PC-3 (cell line): ENCODE results near the gene CENPB. TPM values are rescaled to one million over a fixed set of nuclear protein-coding genes. Genes with fewer than 3 reads are reported as not detected.

Source experiments
- ATAC-seq: fragments of 200-7000 bp; cut with Tn5 transposase; 2 replicates; pipeline ENCODE4 v1.9.1; 2020; ENCODE audit warnings: mild to moderate bottlenecking, moderate library complexity
- BruUV-seq: library from RNA; stranded (reverse); fragments of 400-500 nt; replicated peaks from 2 replicates; lab custom pipeline; 2021; lab: Mats Ljungman, UMichigan
- CTCF ChIA-PET: fragments of 300-600 bp; sonication (Branson Sonifier 250); formaldehyde crosslinking; loops from one replicate; lab custom pipeline; 2022; ENCODE audit warnings: antibody characterized with exemption; lab: Charles Lee
- POLR2A ChIA-PET: fragments of 300-600 bp; sonication (Branson Sonifier 250); formaldehyde crosslinking; loops from one replicate; lab custom pipeline; 2022; ENCODE audit warnings: antibody characterized with exemption; ENCODE audit not compliant: unreplicated experiment; lab: Charles Lee
- DNase-seq: peaks from one replicate; pipeline ENCODE4 v3.0.0-alpha.2; 2015
- H2AFZ ChIP-seq: fragments of 300-600 bp; sonication (generic); 2 replicates; pipeline ENCODE4 v1.6.0; 2016; ENCODE audit warnings: antibody characterized with exemption, low read length
- H3F3A ChIP-seq: fragments of 300-600 bp; sonication (generic); one replicate; pipeline ENCODE4 v1.6.0; 2017; ENCODE audit warnings: antibody characterized with exemption, low read length, control low read depth, mild to moderate bottlenecking; ENCODE audit not compliant: unreplicated experiment
- H3K27ac ChIP-seq: fragments of 300-600 bp; sonication (generic); 2 replicates; pipeline ENCODE4 v1.5.1; 2016; ENCODE audit warnings: mild to moderate bottlenecking, low read length
- H3K27me3 ChIP-seq: fragments of 300-600 bp; sonication (generic); 2 replicates; pipeline ENCODE4 v1.6.1; 2016; ENCODE audit warnings: low read length, mixed read lengths
- H3K36me3 ChIP-seq: fragments of 300-600 bp; sonication (generic); 2 replicates; pipeline ENCODE4 v1.6.1; 2016; ENCODE audit warnings: low read depth, mixed run types, low read length, mixed read lengths
- H3K4me1 ChIP-seq: fragments of 300-600 bp; sonication (generic); 2 replicates; pipeline ENCODE4 v1.5.1; 2016; ENCODE audit warnings: low read length; ENCODE audit not compliant: insufficient read depth
- H3K4me2 ChIP-seq: fragments of 300-600 bp; sonication (generic); 2 replicates; pipeline ENCODE4 v1.6.0; 2016; ENCODE audit warnings: low read length
- H3K4me3 ChIP-seq: fragments of 300-600 bp; sonication (generic); 2 replicates; pipeline ENCODE4 v1.5.1; 2016; ENCODE audit warnings: mild to moderate bottlenecking, low read length, mixed read lengths
- H3K79me2 ChIP-seq: fragments of 300-600 bp; sonication (generic); 2 replicates; pipeline ENCODE4 v1.6.1; 2017; ENCODE audit warnings: low read length, mixed read lengths
- H3K9ac ChIP-seq: fragments of 300-600 bp; sonication (generic); 2 replicates; pipeline ENCODE4 v1.6.0; 2016; ENCODE audit warnings: mild to moderate bottlenecking, low read length
- H3K9me2 ChIP-seq: fragments of 300-600 bp; sonication (generic); replicated peaks from 2 replicates; pipeline ENCODE4 v1.6.1; 2016; ENCODE audit warnings: mixed run types, low read length, mixed read lengths
- H3K9me3 ChIP-seq: fragments of 300-600 bp; sonication (generic); 2 replicates; pipeline ENCODE4 v1.6.1; 2016; ENCODE audit warnings: low read length, mixed read lengths
- H4K20me1 ChIP-seq: fragments of 300-600 bp; sonication (generic); 2 replicates; pipeline ENCODE4 v1.6.1; 2016; ENCODE audit warnings: low read length, mixed read lengths
- CTCF ChIP-seq: fragments of 300-600 bp; sonication (generic); conservative IDR thresholded peaks from 2 replicates; pipeline ENCODE4 v1.5.1; 2017; ENCODE audit warnings: antibody characterized with exemption, low read depth, mild to moderate bottlenecking, low read length
- EZH2 ChIP-seq: fragments of 300-600 bp; sonication (generic); IDR thresholded peaks from one replicate; pipeline ENCODE4 v1.6.1; 2017; ENCODE audit warnings: antibody characterized with exemption, mild to moderate bottlenecking, low read length; ENCODE audit not compliant: unreplicated experiment
- EZH2phosphoT487 ChIP-seq: fragments of 300-600 bp; sonication (generic); IDR thresholded peaks from 2 replicates; pipeline ENCODE4 v1.6.1; 2018; ENCODE audit warnings: mild to moderate bottlenecking, antibody characterized with exemption, low read length, borderline replicate concordance
- intact Hi-C: fragments of 100-400 bp; cut with micrococcal nuclease; formaldehyde crosslinking; loops from 2 replicates; pipeline ENCODE4 v1.9.0; 2023
- total RNA-seq: library from RNA; depleted of rRNA; stranded (reverse); fragments of >200 nt; gene quantifications from 2 replicates; pipeline ENCODE4 v1.2.3, GENCODE V29; 2014

CENPB gene
- total RNA-seq, 1 experiment from 2014 or later = 213 TPM

GRCh38 chr20:3758566-3758965, 28.0 kb downstream of the CENPB start:
- ATAC-seq (no peak), DNase-seq (no peak)
- Histone ChIP-seq H3K4me2 (no peak overlapping the region), H3K9me2 (no peaks in the 10 kb centered on the region), H3K4me1 (no peaks in the 10 kb centered on the region), H3K9ac (no peak overlapping the region), H3F3A (no peaks in the 10 kb centered on the region), H2AFZ (no peak overlapping the region), H3K27me3 (no peaks in the 10 kb centered on the region), H4K20me1 (no peaks in the 10 kb centered on the region), H3K36me3 (peaks cover 15% of the 10 kb centered on the region), H3K27ac (no peak overlapping the region), H3K4me3 (no peak overlapping the region), H3K9me3 (no peaks in the 10 kb centered on the region), H3K79me2 (peaks cover 19% of the 10 kb centered on the region)
- BruUV-seq = no TSS peak
- POLR2A ChIA-PET = interaction anchor here (1.2 kb wide), 1 partner anchor 9 kb away, joined by 3 read pairs; the partner anchor contains the start of gene ADISSP
- CTCF ChIA-PET = no interaction called here
- TF ChIP-seq EZH2phosphoT487 (no peak), CTCF (no peak), EZH2 (no peak)
- intact Hi-C loops = no loop called here

GRCh38 chr20:3757268-3757667, 29.3 kb downstream of the CENPB start:
- Histone ChIP-seq H3K9me3 (no peaks in the 10 kb centered on the region), H3F3A (no peaks in the 10 kb centered on the region), H3K27me3 (no peaks in the 10 kb centered on the region), H3K9me2 (no peaks in the 10 kb centered on the region), H2AFZ (no peak overlapping the region), H3K4me3 (no peak overlapping the region), H3K79me2 (peaks cover 17% of the 10 kb centered on the region; the same call in 1 of the 2 replicates), H3K36me3 (peaks cover 18% of the 10 kb centered on the region), H3K27ac (no peak overlapping the region), H3K4me2 (no peak overlapping the region), H3K9ac (no peak overlapping the region), H3K4me1 (no peaks in the 10 kb centered on the region), H4K20me1 (no peaks in the 10 kb centered on the region)
- ATAC-seq = no peak
- TF ChIP-seq EZH2 (no peak), EZH2phosphoT487 (no peak), CTCF (no peak)
- ChIA-PET CTCF (interaction anchor here (1.3 kb wide), 1 partner anchor 11 kb away, joined by 4 read pairs; the partner anchor contains the start of gene ADISSP), POLR2A (no interaction called here)
- no peak for DNase-seq
- BruUV-seq = no TSS peak
- intact Hi-C loops = no loop called here

- peaks cover 11% of the 10 kb centered on the region; the same call in 1 of the 2 replicates for H3K79me2 ChIP-seq
- H3K4me3 ChIP-seq = no peak overlapping the region
- TF ChIP-seq CTCF (no peak), EZH2 (no peak), EZH2phosphoT487 (no peak)
- no peaks in the 10 kb centered on the region for H3K4me1 ChIP-seq
- no peak overlapping the region for H3K27ac ChIP-seq
- H4K20me1 ChIP-seq = no peaks in the 10 kb centered on the region
- intact Hi-C loops = no loop called here
- no peak overlapping the region for H3K4me2 ChIP-seq
- no peaks in the 10 kb centered on the region for H3K9me2 ChIP-seq
- no peaks in the 10 kb centered on the region for H3K9me3 ChIP-seq
- no peak for ATAC-seq
- H3K9ac ChIP-seq = no peak overlapping the region
- ChIA-PET POLR2A (no interaction called here), CTCF (interaction anchor here (0.6 kb wide), 1 partner anchor 13 kb away, joined by 10 read pairs; no protein-coding TSS in a partner anchor)
- H3K27me3 ChIP-seq = no peaks in the 10 kb centered on the region
- no peak overlapping the region for H2AFZ ChIP-seq
- no peaks in the 10 kb centered on the region for H3F3A ChIP-seq
- no peak for DNase-seq
- BruUV-seq = no TSS peak
- peaks cover 18% of the 10 kb centered on the region for H3K36me3 ChIP-seq
Measured at GRCh38 chr20:3755814-3756480, 30.6 kb downstream of the CENPB start.
